Tibial artery (tissue), 4 donors: Measurements from ENCODE around the gene LASP1NB.
A peak's percentile ranks its signal among the peaks of the same experiment; 100 is the strongest.

Experiments
- DNase-seq, 2 donors: peaks; one replicate each; pipeline ENCODE4 v3.0.0-alpha.2; 2019
- H3K27ac ChIP-seq, 2 donors: fragments of 200-600 bp; sonication (generic) in 1 of 2; 1 replicate in 1 of 2; 2 replicates in 1 of 2; pipeline ENCODE4 v1.5.1; 2018 to 2019; ENCODE audit warnings: mild to moderate bottlenecking in 1 of 2
- H3K27me3 ChIP-seq, 2 donors: fragments of 200-600 bp; sonication (generic) in 1 of 2; one replicate each; pipeline versions ENCODE4 v1.5.1 to v1.6.0; 2016 to 2019
- H3K36me3 ChIP-seq, 3 donors: fragments of 200-600 bp; sonication (generic) in 2 of 3; one replicate each; pipeline ENCODE4 v1.5.1; 2016 to 2019; ENCODE audit warnings: mild to moderate bottlenecking in 2 of 3
- H3K4me1 ChIP-seq, 4 donors: fragments of 200-600 bp; sonication (generic) in 2 of 4; 1 replicate in 3 of 4; 2 replicates in 1 of 4; pipeline ENCODE4 v1.5.1; 2016 to 2019
- H3K4me3 ChIP-seq, 2 donors: fragments of 200-600 bp; sonication (generic) in 1 of 2; 1 replicate in 1 of 2; 2 replicates in 1 of 2; pipeline ENCODE4 v1.5.1; 2018 to 2019; ENCODE audit warnings: mild to moderate bottlenecking in 2 of 2
- H3K9me3 ChIP-seq, 3 donors: fragments of 200-600 bp; sonication (generic) in 1 of 3; one replicate each; pipeline ENCODE4 v1.5.1; 2016 to 2019
- CTCF ChIP-seq, 2 experiments: fragments of 200-600 bp in 1 of 2; fragments of 450-650 bp in 1 of 2; IDR thresholded peaks; one replicate each; pipeline ENCODE4 v1.5.1; 2017 to 2019; ENCODE audit warnings: antibody characterized with exemption in 2 of 2, mild to moderate bottlenecking in 1 of 2, moderate library complexity in 1 of 2
- intact Hi-C: fragments of 100-400 bp; cut with DNase I; formaldehyde crosslinking; loops from one replicate; pipeline ENCODE4 v1.15.0; 2023; ENCODE audit warnings: low total_unique reads

LASP1NB gene

GRCh38 chr17:38888842-38889241, 36.6 kb upstream of the LASP1NB start:
- peaks cover 27 to 67% (median 47%) of the 10 kb centered on the region in 3 donors for H3K36me3 ChIP-seq
- peak overlapping the region in 1 of 2 donors; percentile 3 for H3K27ac ChIP-seq
- H3K9me3 ChIP-seq, result no peaks in the 10 kb centered on the region
- intact Hi-C loops, result no loop called here
- no peak for DNase-seq
- no peak for TF ChIP-seq CTCF (IDR thresholded peaks at IDR 0.05)
- peaks cover 0 to 91% (median 69%) of the 10 kb centered on the region in 4 donors for H3K4me1 ChIP-seq
- H3K27me3 ChIP-seq, result no peaks in the 10 kb centered on the region
- H3K4me3 ChIP-seq, result no peak overlapping the region

- Histone ChIP-seq H3K27ac (peak overlapping the region; percentile 23 to 77), H3K36me3 (peaks cover 27 to 77% (median 47%) of the 10 kb centered on the region in 3 donors)
These were observed 35.5 kb upstream of the LASP1NB start for GRCh38 chr17:38889745-38890409.

GRCh38 chr17:38890410-38890746, 35.0 kb upstream of the LASP1NB start:
- H3K4me3 ChIP-seq, result no peak overlapping the region
- H3K9me3 ChIP-seq, result no peaks in the 10 kb centered on the region
- peaks cover 27 to 77% (median 47%) of the 10 kb centered on the region in 3 donors for H3K36me3 ChIP-seq
- no peak for DNase-seq
- peak overlapping the region; percentile 23 to 77 for H3K27ac ChIP-seq
- H3K27me3 ChIP-seq, result no peaks in the 10 kb centered on the region
- peaks cover 0 to 91% (median 59%) of the 10 kb centered on the region in 4 donors for H3K4me1 ChIP-seq
- intact Hi-C loops, result no loop called here
- no peak for TF ChIP-seq CTCF (IDR thresholded peaks at IDR 0.05)

More at GRCh38 chr17:38889745-38890409, 35.5 kb upstream of the LASP1NB start:
- intact Hi-C loops, result no loop called here
- no peak for DNase-seq
- Histone ChIP-seq H3K4me3 (no peak overlapping the region), H3K4me1 (peaks cover 0 to 91% (median 64%) of the 10 kb centered on the region in 4 donors), H3K27me3 (no peaks in the 10 kb centered on the region), H3K9me3 (no peaks in the 10 kb centered on the region)
- no peak for TF ChIP-seq CTCF (IDR thresholded peaks at IDR 0.05)

GRCh38 chr17:38891441-38891840, 34.0 kb upstream of the LASP1NB start:
- Histone ChIP-seq H3K9me3 (no peaks in the 10 kb centered on the region), H3K36me3 (peaks cover 27 to 87% (median 47%) of the 10 kb centered on the region in 3 donors), H3K27ac (peak overlapping the region; percentile 23 to 77), H3K4me1 (peaks cover 0 to 91% (median 56%) of the 10 kb centered on the region in 4 donors), H3K27me3 (no peaks in the 10 kb centered on the region), H3K4me3 (no peak overlapping the region)
- DNase-seq, result no peak
- TF ChIP-seq CTCF (IDR thresholded peaks at IDR 0.05), result no peak
- intact Hi-C loops, result no loop called here

GRCh38 chr17:38892083-38892482, 33.3 kb upstream of the LASP1NB start:
- H3K36me3 ChIP-seq, result peaks cover 27 to 89% (median 42%) of the 10 kb centered on the region in 3 donors
- no peak for DNase-seq

More at GRCh38 chr17:38892083-38892482, 33.3 kb upstream of the LASP1NB start:
- TF ChIP-seq CTCF (IDR thresholded peaks at IDR 0.05), result no peak
- no peaks in the 10 kb centered on the region for H3K9me3 ChIP-seq
- intact Hi-C loops, result no loop called here
- H3K4me3 ChIP-seq, result no peak overlapping the region
- no peaks in the 10 kb centered on the region for H3K27me3 ChIP-seq
- peak overlapping the region; percentile 23 to 77 for H3K27ac ChIP-seq
- peaks cover 0 to 91% (median 56%) of the 10 kb centered on the region in 4 donors for H3K4me1 ChIP-seq
